Peyer's patch (tissue), 4 donors: ENCODE results near the gene SHMT2.

Experiments used
- POLR2A ChIP-seq, 2 donors: fragments of 450-650 bp; IDR thresholded peaks; one replicate each; pipeline ENCODE4 v1.5.1; 2017; ENCODE audit warnings: antibody characterized with exemption in 2 of 2, mild to moderate bottlenecking in 2 of 2, moderate library complexity in 2 of 2
- TF ChIP-seq, protein P1 (sequence below), 6 experiments: fragments of 450-650 bp in 4 of 6; fragments of 200-600 bp in 2 of 6; sonication (generic) in 1 of 6; IDR thresholded peaks; one replicate each; pipeline ENCODE4 v1.5.1; 2017 to 2019; ENCODE audit warnings: antibody characterized with exemption in 6 of 6, mild to moderate bottlenecking in 3 of 6, moderate library complexity in 1 of 6

DNA sequence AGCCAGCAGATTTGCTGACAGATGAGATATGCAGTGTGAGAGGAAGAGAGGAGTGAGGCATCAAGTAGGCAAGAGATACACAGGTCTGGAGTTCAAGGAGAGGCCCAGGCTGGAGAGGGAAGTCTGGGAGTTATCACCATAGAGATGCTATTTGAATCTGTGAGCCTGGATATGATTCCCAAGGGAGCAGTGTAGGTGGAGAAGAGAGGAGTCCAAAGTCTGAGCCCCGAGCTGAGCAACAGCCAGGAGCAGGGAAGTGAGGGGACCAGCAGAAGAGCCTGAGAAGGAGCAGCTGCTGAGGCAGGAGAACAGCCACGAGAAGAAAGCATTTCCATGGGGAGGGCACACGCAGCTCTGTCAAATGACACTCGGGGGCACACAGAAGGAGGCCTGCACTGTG, 33.1 kb upstream of the SHMT2 start:
- TF ChIP-seq, protein P1, sequence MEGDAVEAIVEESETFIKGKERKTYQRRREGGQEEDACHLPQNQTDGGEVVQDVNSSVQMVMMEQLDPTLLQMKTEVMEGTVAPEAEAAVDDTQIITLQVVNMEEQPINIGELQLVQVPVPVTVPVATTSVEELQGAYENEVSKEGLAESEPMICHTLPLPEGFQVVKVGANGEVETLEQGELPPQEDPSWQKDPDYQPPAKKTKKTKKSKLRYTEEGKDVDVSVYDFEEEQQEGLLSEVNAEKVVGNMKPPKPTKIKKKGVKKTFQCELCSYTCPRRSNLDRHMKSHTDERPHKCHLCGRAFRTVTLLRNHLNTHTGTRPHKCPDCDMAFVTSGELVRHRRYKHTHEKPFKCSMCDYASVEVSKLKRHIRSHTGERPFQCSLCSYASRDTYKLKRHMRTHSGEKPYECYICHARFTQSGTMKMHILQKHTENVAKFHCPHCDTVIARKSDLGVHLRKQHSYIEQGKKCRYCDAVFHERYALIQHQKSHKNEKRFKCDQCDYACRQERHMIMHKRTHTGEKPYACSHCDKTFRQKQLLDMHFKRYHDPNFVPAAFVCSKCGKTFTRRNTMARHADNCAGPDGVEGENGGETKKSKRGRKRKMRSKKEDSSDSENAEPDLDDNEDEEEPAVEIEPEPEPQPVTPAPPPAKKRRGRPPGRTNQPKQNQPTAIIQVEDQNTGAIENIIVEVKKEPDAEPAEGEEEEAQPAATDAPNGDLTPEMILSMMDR (IDR thresholded peaks at IDR 0.05), result no peak
- TF ChIP-seq POLR2A (IDR thresholded peaks at IDR 0.05), result no peak
